GM12892 (cell line): ENCODE results near the gene SALL1.

Experiments
- DNase-seq: peaks from one replicate; pipeline ENCODE4 v3.0.0; 2011; ENCODE audit not compliant: insufficient read length
- FAIRE-seq: peaks from 2 replicates; lab custom pipeline; 2011; peaks lifted over from hg19 to GRCh38; lab: Jason Lieb, UNC
- POLR2A ChIP-seq: IDR thresholded peaks from 2 replicates; pipeline ENCODE4 v1.6.1; 2011; ENCODE audit warnings: low read depth, low read length, control low read depth
- POLR2AphosphoS5 ChIP-seq: IDR thresholded peaks from 2 replicates; pipeline ENCODE4 v1.6.1; 2011; ENCODE audit warnings: low read depth, low read length, control low read depth
- TAF1 ChIP-seq: IDR thresholded peaks from 2 replicates; pipeline ENCODE4 v1.6.1; 2011; ENCODE audit warnings: low read depth, mild to moderate bottlenecking, control low read depth, low read length, borderline replicate concordance

The SALL1 gene

GRCh38 chr16:51149251-51149661 is 1.8 kb downstream of the SALL1 start:
- no peak for DNase-seq
- no peak for FAIRE-seq
- no peak for TF ChIP-seq TAF1
- TF ChIP-seq POLR2A: no peak
- no peak for TF ChIP-seq POLR2AphosphoS5

- FAIRE-seq (no peak), DNase-seq (no peak)
- no peak for TF ChIP-seq POLR2A
- no peak for TF ChIP-seq POLR2AphosphoS5
- no peak for TF ChIP-seq TAF1
These were observed 2.3 kb downstream of the SALL1 start for GRCh38 chr16:51148678-51149228.

- no peak for DNase-seq
- TF ChIP-seq TAF1: no peak
- TF ChIP-seq POLR2A: no peak
- no peak for TF ChIP-seq POLR2AphosphoS5
- FAIRE-seq: no peak
These were observed 3.0 kb downstream of the SALL1 start for GRCh38 chr16:51147776-51148677.

- DNase-seq (no peak), FAIRE-seq (no peak)
- TF ChIP-seq TAF1: no peak
- TF ChIP-seq POLR2A: no peak
- no peak for TF ChIP-seq POLR2AphosphoS5
These were observed 4.7 kb downstream of the SALL1 start for GRCh38 chr16:51146256-51146924.

GRCh38 chr16:51144203-51144602 is 6.9 kb downstream of the SALL1 start:
- FAIRE-seq (no peak), DNase-seq (no peak)
- TF ChIP-seq POLR2A: no peak
- no peak for TF ChIP-seq POLR2AphosphoS5
- no peak for TF ChIP-seq TAF1

GRCh38 chr16:51143196-51143977 is 7.7 kb downstream of the SALL1 start:
- FAIRE-seq (no peak), DNase-seq (no peak)
- TF ChIP-seq TAF1: no peak
- TF ChIP-seq POLR2AphosphoS5: no peak
- TF ChIP-seq POLR2A: no peak

GRCh38 chr16:51141541-51141940 is 9.5 kb downstream of the SALL1 start:
- DNase-seq: no peak
- FAIRE-seq: no peak
- TF ChIP-seq POLR2AphosphoS5: no peak
- TF ChIP-seq POLR2A: no peak
- no peak for TF ChIP-seq TAF1

- no peak for TF ChIP-seq TAF1
- no peak for TF ChIP-seq POLR2A
- no peak for TF ChIP-seq POLR2AphosphoS5
- no peak for FAIRE-seq
- no peak for DNase-seq
These were observed 10.0 kb downstream of the SALL1 start for GRCh38 chr16:51141106-51141505.

GRCh38 chr16:51140112-51140511 is 11.0 kb downstream of the SALL1 start:
- no peak for FAIRE-seq
- TF ChIP-seq POLR2A: no peak
- no peak for TF ChIP-seq POLR2AphosphoS5
- no peak for TF ChIP-seq TAF1
- DNase-seq: no peak

- no peak for DNase-seq
- TF ChIP-seq TAF1: no peak
- TF ChIP-seq POLR2A: no peak
- no peak for TF ChIP-seq POLR2AphosphoS5
- no peak for FAIRE-seq
These were observed 11.5 kb downstream of the SALL1 start for GRCh38 chr16:51139568-51139967.

GRCh38 chr16:51138178-51138577 is 12.9 kb downstream of the SALL1 start:
- no peak for FAIRE-seq
- no peak for TF ChIP-seq POLR2AphosphoS5
- no peak for DNase-seq
